ENCODE data around the gene C5AR1.

DNA sequence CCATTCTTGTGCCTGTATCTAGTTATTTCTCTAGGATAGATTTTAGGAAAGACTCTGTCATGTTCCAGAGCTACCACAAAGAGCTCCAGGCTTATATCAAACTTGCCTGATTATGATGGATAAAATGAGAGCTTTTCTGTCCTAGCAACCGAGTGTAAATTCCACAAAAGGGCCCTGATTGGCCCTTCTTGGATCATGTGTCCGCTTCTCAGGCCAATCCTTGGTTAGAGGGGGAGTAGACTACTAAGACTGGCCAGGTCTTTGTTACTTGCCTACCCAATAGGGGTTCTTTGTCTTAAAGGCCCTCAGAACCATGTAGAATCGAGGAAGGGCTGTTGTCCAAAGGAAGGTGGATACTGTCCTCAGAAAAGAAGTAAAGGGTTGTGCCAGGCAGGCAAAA lies 41.9 kb downstream of the C5AR1 start:
- no peak for TF ChIP-seq CTCF (IDR thresholded peaks at IDR 0.05; ENCODE audit: low read length)
- no peak for TF ChIP-seq EZH2 (IDR thresholded peaks at IDR 0.05; ENCODE audit: borderline replicate concordance, low read length)
